Upper lobe of left lung (tissue), 6 donors: ENCODE measurements around the gene SIPA1L2. TPM values are rescaled to one million over a fixed set of nuclear protein-coding genes. Genes with fewer than 3 reads are reported as not detected.

Experiments used
- ATAC-seq, 2 donors: fragments of 200-7000 bp; cut with Tn5 transposase; one replicate each; pipeline ENCODE4 v1.9.1; 2022; ENCODE audit warnings: mild to moderate bottlenecking in 2 of 2, moderate library complexity in 2 of 2; ENCODE audit not compliant: low FRiP score in 2 of 2
- DNase-seq, 2 donors: peaks; one replicate each; pipeline ENCODE4 v3.0.0-alpha.2; 2019 to 2020
- H3K27ac ChIP-seq, 4 donors: fragments of 200-600 bp; sonication (generic); one replicate each; pipeline ENCODE4 v1.5.1; 2016 to 2019
- H3K27me3 ChIP-seq, 4 donors: fragments of 200-600 bp; sonication (generic); one replicate each; pipeline ENCODE4 v1.5.1; 2017 to 2019
- H3K36me3 ChIP-seq, 4 donors: fragments of 200-600 bp; sonication (generic); one replicate each; pipeline ENCODE4 v1.5.1; 2016 to 2019
- H3K4me1 ChIP-seq, 4 donors: fragments of 200-600 bp; sonication (generic); one replicate each; pipeline ENCODE4 v1.5.1; 2018 to 2019
- H3K4me3 ChIP-seq, 4 donors: fragments of 200-600 bp; sonication (generic); one replicate each; pipeline ENCODE4 v1.5.1; 2017 to 2019; ENCODE audit warnings: mild to moderate bottlenecking in 2 of 4, moderate library complexity in 1 of 4
- H3K9me3 ChIP-seq, 4 donors: fragments of 200-600 bp; sonication (generic); one replicate each; pipeline ENCODE4 v1.5.1; 2018 to 2019
- EP300 ChIP-seq, 4 donors: sonication (generic); formaldehyde crosslinking; IDR thresholded peaks; one replicate each; pipeline ENCODE4 v1.5.1; 2017; ENCODE audit warnings: antibody characterized with exemption in 4 of 4, control low read depth in 2 of 4
- POLR2A ChIP-seq, 4 donors: fragments of 450-650 bp; IDR thresholded peaks; one replicate each; pipeline ENCODE4 v1.5.1; 2016 to 2017; ENCODE audit warnings: antibody characterized with exemption in 4 of 4, mild to moderate bottlenecking in 2 of 4
- POLR2AphosphoS5 ChIP-seq, 2 donors: sonication (generic); formaldehyde crosslinking; IDR thresholded peaks; one replicate each; pipeline ENCODE4 v1.5.1; 2017; ENCODE audit warnings: antibody characterized with exemption in 2 of 2
- WGBS, 2 donors: methylation state at CpG; one replicate each; pipeline ENCODE4 v1.1.5; 2017 to 2018; 5-methylcytosine and 5-hydroxymethylcytosine counted together
- total RNA-seq, 6 donors: library from RNA; depleted of rRNA in 4 of 6; stranded (reverse); fragments of >200 nt in 4 of 6; gene quantifications; one replicate each; pipeline versions ENCODE4 v1.1.0 to v1.2.1, GENCODE V29; 2016 to 2021
- TF ChIP-seq, protein P1 (sequence below), 6 experiments: fragments of 450-650 bp in 4 of 6; fragments of 200-600 bp in 2 of 6; sonication (generic) in 2 of 6; IDR thresholded peaks; one replicate each; pipeline ENCODE4 v1.5.1; 2016 to 2019; ENCODE audit warnings: antibody characterized with exemption in 6 of 6
- donor health status: DM: no; HTN: no; CAD: no; lungs with moderate emphysema.
- donor health status: DM: no; HTN: yes; CAD: no; lungs with severe emphysema.

Gene SIPA1L2
- total RNA-seq, 6 donors from 2014 or later: 23.3 to 51.3 (median 34.2) TPM

DNA sequence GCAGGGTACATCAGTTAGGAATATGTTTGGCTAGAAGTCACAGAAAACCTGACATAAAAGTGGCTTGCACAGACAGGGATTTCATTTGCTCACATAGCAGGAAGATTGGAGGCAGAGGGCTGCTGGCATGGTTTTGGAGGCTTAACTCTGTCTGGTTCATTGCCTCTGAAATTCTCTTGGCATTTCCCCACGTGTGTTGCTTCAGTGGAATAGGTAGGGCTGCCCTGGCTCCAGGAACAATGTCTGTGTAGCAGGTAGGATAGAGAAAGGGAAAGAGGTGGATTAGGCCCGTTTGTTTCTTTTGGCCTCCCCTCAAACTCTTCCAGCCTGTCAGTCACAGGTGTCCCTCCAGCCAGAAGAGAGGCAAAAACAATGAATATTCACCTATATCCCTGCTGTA lies 20.5 kb upstream of the SIPA1L2 start:
- no peaks in the 10 kb centered on the region for H3K4me1 ChIP-seq
- 62 to 81% methylated on average over 2 of the region's 2 CpGs for WGBS, 2 donors
- TF ChIP-seq POLR2A (IDR thresholded peaks at IDR 0.05) (no peak), POLR2AphosphoS5 (IDR thresholded peaks at IDR 0.05) (no peak), EP300 (IDR thresholded peaks at IDR 0.05) (no peak)
- TF ChIP-seq, protein P1, sequence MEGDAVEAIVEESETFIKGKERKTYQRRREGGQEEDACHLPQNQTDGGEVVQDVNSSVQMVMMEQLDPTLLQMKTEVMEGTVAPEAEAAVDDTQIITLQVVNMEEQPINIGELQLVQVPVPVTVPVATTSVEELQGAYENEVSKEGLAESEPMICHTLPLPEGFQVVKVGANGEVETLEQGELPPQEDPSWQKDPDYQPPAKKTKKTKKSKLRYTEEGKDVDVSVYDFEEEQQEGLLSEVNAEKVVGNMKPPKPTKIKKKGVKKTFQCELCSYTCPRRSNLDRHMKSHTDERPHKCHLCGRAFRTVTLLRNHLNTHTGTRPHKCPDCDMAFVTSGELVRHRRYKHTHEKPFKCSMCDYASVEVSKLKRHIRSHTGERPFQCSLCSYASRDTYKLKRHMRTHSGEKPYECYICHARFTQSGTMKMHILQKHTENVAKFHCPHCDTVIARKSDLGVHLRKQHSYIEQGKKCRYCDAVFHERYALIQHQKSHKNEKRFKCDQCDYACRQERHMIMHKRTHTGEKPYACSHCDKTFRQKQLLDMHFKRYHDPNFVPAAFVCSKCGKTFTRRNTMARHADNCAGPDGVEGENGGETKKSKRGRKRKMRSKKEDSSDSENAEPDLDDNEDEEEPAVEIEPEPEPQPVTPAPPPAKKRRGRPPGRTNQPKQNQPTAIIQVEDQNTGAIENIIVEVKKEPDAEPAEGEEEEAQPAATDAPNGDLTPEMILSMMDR (IDR thresholded peaks at IDR 0.05): no peak
- H3K36me3 ChIP-seq: no peaks in the 10 kb centered on the region
- no peaks in the 10 kb centered on the region for H3K27me3 ChIP-seq
- no peak overlapping the region for H3K4me3 ChIP-seq
- DNase-seq (no peak), ATAC-seq (no peak)
- no peak overlapping the region for H3K27ac ChIP-seq
- no peaks in the 10 kb centered on the region for H3K9me3 ChIP-seq

GRCh38 chr1:232648316-232648715 lies 18.4 kb upstream of the SIPA1L2 start:
- H3K9me3 ChIP-seq: no peaks in the 10 kb centered on the region
- no peaks in the 10 kb centered on the region for H3K36me3 ChIP-seq
- DNase-seq (no peak), ATAC-seq (no peak)
- WGBS, 2 donors: 39 to 68% methylated on average over 3 of the region's 3 CpGs
- H3K27me3 ChIP-seq: no peaks in the 10 kb centered on the region
- no peaks in the 10 kb centered on the region for H3K4me1 ChIP-seq
- no peak for TF ChIP-seq POLR2A (IDR thresholded peaks at IDR 0.05)
- TF ChIP-seq POLR2AphosphoS5 (IDR thresholded peaks at IDR 0.05): no peak
- TF ChIP-seq EP300 (IDR thresholded peaks at IDR 0.05): no peak
- TF ChIP-seq, protein P1 (IDR thresholded peaks at IDR 0.05): no peak
- no peak overlapping the region for H3K27ac ChIP-seq
- H3K4me3 ChIP-seq: no peak overlapping the region

- DNase-seq (no peak), ATAC-seq (no peak)
Observed at GRCh38 chr1:232644209-232644608, 14.3 kb upstream of the SIPA1L2 start.

DNA sequence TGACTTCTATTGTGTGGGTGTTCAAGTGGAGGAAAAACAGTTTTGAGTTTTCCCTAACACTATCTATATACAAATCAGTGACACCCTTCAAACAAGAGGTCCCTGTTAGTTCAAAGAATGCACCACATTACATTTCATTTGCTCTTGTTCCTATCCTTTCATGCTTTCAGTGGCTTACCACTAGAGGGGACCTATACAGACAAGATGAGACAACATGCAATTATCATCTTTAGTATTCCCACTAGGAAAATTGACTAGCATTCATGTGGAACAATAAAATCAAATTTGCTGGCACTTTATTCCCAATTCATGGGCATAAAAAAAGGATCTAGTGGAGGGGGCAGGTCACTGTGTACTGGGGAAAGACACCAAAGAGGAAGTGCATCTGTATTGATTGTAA lies 13.3 kb upstream of the SIPA1L2 start:
- ATAC-seq (no peak), DNase-seq (no peak)
- Histone ChIP-seq H3K4me1 (no peaks in the 10 kb centered on the region), H3K4me3 (no peak overlapping the region), H3K27ac (no peak overlapping the region), H3K9me3 (no peaks in the 10 kb centered on the region), H3K36me3 (no peaks in the 10 kb centered on the region), H3K27me3 (no peaks in the 10 kb centered on the region)
- TF ChIP-seq, protein P1 (IDR thresholded peaks at IDR 0.05): peak in 1 of 6 experiments; percentile 6
- no peak for TF ChIP-seq EP300 (IDR thresholded peaks at IDR 0.05)

More at GRCh38 chr1:232644209-232644608, 14.3 kb upstream of the SIPA1L2 start:
- Histone ChIP-seq H3K9me3 (no peaks in the 10 kb centered on the region), H3K36me3 (no peaks in the 10 kb centered on the region), H3K4me3 (no peak overlapping the region), H3K27ac (no peak overlapping the region), H3K27me3 (no peaks in the 10 kb centered on the region), H3K4me1 (no peaks in the 10 kb centered on the region)
- TF ChIP-seq, protein P1 (IDR thresholded peaks at IDR 0.05): no peak
- TF ChIP-seq EP300 (IDR thresholded peaks at IDR 0.05): no peak
- TF ChIP-seq POLR2A (IDR thresholded peaks at IDR 0.05): no peak
- no peak for TF ChIP-seq POLR2AphosphoS5 (IDR thresholded peaks at IDR 0.05)
- WGBS, 2 donors: 79 to 96% methylated on average over 1 of the region's 1 CpG

- Histone ChIP-seq H3K36me3 (no peaks in the 10 kb centered on the region), H3K27me3 (no peaks in the 10 kb centered on the region), H3K27ac (no peak overlapping the region), H3K9me3 (no peaks in the 10 kb centered on the region), H3K4me1 (no peaks in the 10 kb centered on the region), H3K4me3 (no peak overlapping the region)
- ATAC-seq (no peak), DNase-seq (no peak)
- TF ChIP-seq EP300 (IDR thresholded peaks at IDR 0.05): no peak
- TF ChIP-seq, protein P1 (IDR thresholded peaks at IDR 0.05): no peak
- no peak for TF ChIP-seq POLR2AphosphoS5 (IDR thresholded peaks at IDR 0.05)
- TF ChIP-seq POLR2A (IDR thresholded peaks at IDR 0.05): no peak
- 75 to 86% methylated on average over 6 of the region's 6 CpGs for whole genome bisulfite sequencing, 2 donors
Observed at GRCh38 chr1:232641507-232641906, 11.6 kb upstream of the SIPA1L2 start.
